ENCODE data around the gene ITGBL1.

ITGBL1 gene

DNA sequence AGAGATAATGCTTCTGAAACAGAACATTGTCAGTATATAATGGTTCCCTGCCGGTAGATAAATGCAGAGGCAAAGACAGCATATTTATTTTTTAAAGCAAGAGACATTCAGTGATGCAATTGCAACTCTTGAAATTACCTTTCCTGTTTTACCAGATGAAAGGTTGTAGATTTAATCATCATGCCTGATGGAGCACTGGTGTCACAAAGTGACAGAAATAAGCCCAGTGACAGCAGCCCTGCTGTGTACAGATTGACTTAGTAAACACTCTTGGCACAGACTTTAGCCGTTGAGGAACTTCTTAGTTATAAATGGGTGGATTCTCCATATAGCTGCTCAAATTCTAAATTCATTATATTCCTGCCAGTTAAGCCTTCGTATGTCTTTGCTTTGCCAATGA is 172.5 kb downstream of the ITGBL1 start:
- TF ChIP-seq CTCF (IDR thresholded peaks at IDR 0.05; ENCODE audit: low read depth, low read length, missing control alignments) = no peak
- H3K4me3 ChIP-seq (replicated peaks; ENCODE audit: low read depth, low read length) = no peak overlapping the region
- DNase-seq (ENCODE audit: extremely low read depth, low read depth) = no peak

- no peak for DNase-seq (ENCODE audit: extremely low read depth, low read depth)
- no peak for TF ChIP-seq CTCF (IDR thresholded peaks at IDR 0.05; ENCODE audit: low read depth, low read length, missing control alignments)
- H3K4me3 ChIP-seq (replicated peaks; ENCODE audit: low read depth, low read length) = no peak overlapping the region
Observed at GRCh38 chr13:101626925-101627555, 174.6 kb downstream of the ITGBL1 start.

DNA sequence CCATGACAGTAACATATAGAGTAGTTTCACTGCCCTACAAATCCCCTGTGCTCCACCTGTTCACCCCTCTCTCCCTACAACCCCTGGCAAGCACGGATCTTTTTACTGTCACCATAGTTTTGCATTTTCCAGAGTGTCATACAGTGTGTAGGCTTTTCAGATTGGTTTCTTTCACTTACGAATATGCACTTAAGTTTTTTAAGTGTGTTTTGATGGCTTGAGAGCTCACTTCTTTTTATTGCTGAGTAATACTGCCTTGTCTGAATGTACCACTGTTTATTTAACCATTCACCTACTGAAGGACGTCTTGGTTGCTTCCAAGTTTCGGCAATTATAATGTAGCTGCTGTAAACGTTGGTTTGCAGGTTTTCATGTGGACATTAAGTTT is 175.1 kb downstream of the ITGBL1 start:
- DNase-seq (ENCODE audit: extremely low read depth, low read depth) = no peak
- no peak for TF ChIP-seq CTCF (IDR thresholded peaks at IDR 0.05; ENCODE audit: low read depth, low read length, missing control alignments)
- no peak overlapping the region for H3K4me3 ChIP-seq (replicated peaks; ENCODE audit: low read depth, low read length)

DNA sequence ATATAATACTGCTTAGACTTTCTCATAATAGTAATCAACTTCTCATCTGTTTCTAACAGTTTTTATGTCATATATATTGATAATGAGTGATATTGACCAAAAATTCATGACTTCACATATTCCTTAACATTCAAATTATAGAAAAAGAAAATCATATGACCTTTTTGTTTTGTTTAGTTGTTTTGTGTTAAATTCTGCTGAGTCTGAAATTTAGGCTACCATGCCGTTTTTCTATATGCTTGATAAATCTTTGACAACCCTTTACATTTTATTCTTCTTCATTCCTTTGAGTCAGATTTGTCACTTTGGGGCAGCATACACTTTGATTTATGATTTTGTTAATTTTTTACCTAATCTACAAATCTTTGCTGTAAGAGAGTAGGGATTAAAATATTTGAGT is 176.4 kb downstream of the ITGBL1 start:
- DNase-seq (ENCODE audit: extremely low read depth, low read depth) = no peak
- TF ChIP-seq CTCF (IDR thresholded peaks at IDR 0.05; ENCODE audit: low read depth, low read length, missing control alignments) = no peak

DNA sequence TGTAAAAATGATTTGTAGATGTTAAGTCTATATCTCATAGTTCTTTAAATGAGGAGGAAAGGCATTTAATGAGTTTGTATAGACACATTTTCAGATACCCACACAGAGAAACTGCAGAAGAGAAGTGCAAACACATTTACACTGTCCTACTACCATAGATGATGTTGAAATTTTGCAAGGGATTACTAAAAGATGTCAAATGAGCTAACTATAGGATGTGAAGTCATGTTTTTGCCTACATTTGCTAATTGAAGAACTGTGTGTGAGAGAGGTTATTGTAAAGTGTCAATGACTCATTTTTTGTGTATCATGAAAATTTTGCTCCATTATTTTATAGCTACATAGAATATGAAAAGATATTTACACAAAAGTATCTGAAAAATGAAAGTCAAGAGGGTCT is 178.9 kb downstream of the ITGBL1 start:
- no peak for TF ChIP-seq CTCF (IDR thresholded peaks at IDR 0.05; ENCODE audit: low read depth, low read length, missing control alignments)
- no peak for DNase-seq (ENCODE audit: extremely low read depth, low read depth)
- H3K4me3 ChIP-seq (replicated peaks; ENCODE audit: low read depth, low read length) = no peak overlapping the region

More for the DNA sequence above, 176.4 kb downstream of the ITGBL1 start:
- no peak overlapping the region for H3K4me3 ChIP-seq (replicated peaks; ENCODE audit: low read depth, low read length)

DNA sequence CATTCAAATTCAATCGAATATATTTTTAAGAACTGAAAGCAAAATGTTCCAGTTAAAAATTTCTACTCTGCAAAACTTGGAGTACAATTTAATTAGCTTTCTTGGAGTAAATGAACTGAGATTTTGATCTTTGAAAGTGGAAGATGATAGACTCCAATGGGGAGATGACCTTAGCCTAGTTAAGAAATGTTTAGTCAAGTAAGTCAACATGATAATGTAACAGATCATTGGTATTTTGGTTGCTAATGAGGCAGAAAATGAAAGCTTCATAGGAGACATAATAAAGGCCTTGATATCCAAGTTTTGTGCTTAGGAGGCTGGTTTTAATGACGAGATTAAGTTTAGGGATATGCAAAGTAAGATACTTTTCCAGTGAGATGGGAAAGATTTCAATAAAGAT is 181.7 kb downstream of the ITGBL1 start:
- TF ChIP-seq CTCF (IDR thresholded peaks at IDR 0.05; ENCODE audit: low read depth, low read length, missing control alignments) = no peak
- H3K4me3 ChIP-seq (replicated peaks; ENCODE audit: low read depth, low read length) = no peak overlapping the region
- no peak for DNase-seq (ENCODE audit: extremely low read depth, low read depth)

DNA sequence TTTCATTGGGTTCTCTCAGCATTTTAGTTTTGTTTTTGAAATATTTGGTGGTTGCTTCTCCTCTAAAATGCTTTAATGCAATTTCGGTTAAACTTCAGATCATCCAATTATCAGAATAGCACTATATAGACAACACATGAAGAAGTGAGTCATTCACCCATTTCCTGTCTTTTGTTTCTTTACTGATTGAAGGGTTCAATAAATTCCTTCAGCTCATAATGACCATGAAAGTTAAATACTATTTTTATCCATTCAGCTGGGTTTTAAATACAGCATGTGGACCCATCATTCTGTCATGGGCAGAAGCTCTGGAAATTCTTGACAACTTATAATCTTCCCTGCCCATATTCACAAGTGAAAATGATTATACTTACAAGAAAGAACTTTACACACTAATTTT is 187.2 kb downstream of the ITGBL1 start:
- TF ChIP-seq CTCF (IDR thresholded peaks at IDR 0.05; ENCODE audit: low read depth, low read length, missing control alignments) = no peak
- H3K4me3 ChIP-seq (replicated peaks; ENCODE audit: low read depth, low read length) = no peak overlapping the region
- DNase-seq (ENCODE audit: extremely low read depth, low read depth) = no peak

All from HFF-Myc (cell line).